ENCODE results near the gene VANGL2.

VANGL2 gene

GRCh38 chr1:160465123-160465522, 64.8 kb downstream of the VANGL2 start:
- DNase-seq = no peak

GRCh38 chr1:160466961-160467360, 66.6 kb downstream of the VANGL2 start:
- no peak for DNase-seq

- no peak for DNase-seq
Observed at GRCh38 chr1:160467576-160467975, 67.2 kb downstream of the VANGL2 start.

GRCh38 chr1:160471253-160471652, 70.9 kb downstream of the VANGL2 start:
- no peak for DNase-seq

GRCh38 chr1:160472112-160472511, 71.7 kb downstream of the VANGL2 start:
- DNase-seq = no peak

GRCh38 chr1:160474392-160475242, 74.3 kb downstream of the VANGL2 start:
- no peak for DNase-seq

Data from KG1 (cell line).